ENCODE results near the gene IL6ST.

- TF ChIP-seq CTCF (IDR thresholded peaks at IDR 0.05; ENCODE audit: low read length), result no peak
- no peak for TF ChIP-seq EZH2 (IDR thresholded peaks at IDR 0.05; ENCODE audit: borderline replicate concordance, low read length)
These were observed 15.7 kb upstream of the IL6ST start for GRCh38 chr5:56010431-56010830.
